PC-3 (cell line): ENCODE data around the gene NGRN.

Experiments used
- CTCF ChIP-seq: fragments of 300-600 bp; sonication (generic); conservative IDR thresholded peaks from 2 replicates; pipeline ENCODE4 v1.5.1; 2017; ENCODE audit warnings: antibody characterized with exemption, low read depth, mild to moderate bottlenecking, low read length
- EZH2 ChIP-seq: fragments of 300-600 bp; sonication (generic); IDR thresholded peaks from one replicate; pipeline ENCODE4 v1.6.1; 2017; ENCODE audit warnings: antibody characterized with exemption, mild to moderate bottlenecking, low read length; ENCODE audit not compliant: unreplicated experiment
- EZH2phosphoT487 ChIP-seq: fragments of 300-600 bp; sonication (generic); IDR thresholded peaks from 2 replicates; pipeline ENCODE4 v1.6.1; 2018; ENCODE audit warnings: mild to moderate bottlenecking, antibody characterized with exemption, low read length, borderline replicate concordance

- TF ChIP-seq EZH2 (no peak), CTCF (no peak), EZH2phosphoT487 (no peak)
Observed at GRCh38 chr15:90240856-90241255, 24.6 kb upstream of the NGRN start.
